VCaP (cell line): ENCODE measurements around the gene AKNAD1.
A peak's percentile ranks its signal among the peaks of the same experiment; 100 is the strongest.

ENCODE experiments used
- H3K27ac ChIP-seq: fragments of 450-650 bp; 2 replicates; pipeline ENCODE4 v1.5.1; 2017
- CTCF ChIP-seq: fragments of 450-650 bp; conservative IDR thresholded peaks from 2 replicates; pipeline ENCODE4 v1.5.1; 2017; ENCODE audit warnings: mild to moderate bottlenecking, moderate library complexity

The AKNAD1 gene

GRCh38 chr1:108842525-108843181, 14.2 kb downstream of the AKNAD1 start:
- H3K27ac ChIP-seq, result no peak overlapping the region
- TF ChIP-seq CTCF, result no peak

- no peak overlapping the region for H3K27ac ChIP-seq
- TF ChIP-seq CTCF, result no peak
Observed at GRCh38 chr1:108841703-108842102, 15.2 kb downstream of the AKNAD1 start.

GRCh38 chr1:108832929-108833328, 24.0 kb downstream of the AKNAD1 start:
- TF ChIP-seq CTCF, result no peak
- H3K27ac ChIP-seq, result no peak overlapping the region

GRCh38 chr1:108831225-108831624, 25.7 kb downstream of the AKNAD1 start:
- no peak overlapping the region for H3K27ac ChIP-seq

GRCh38 chr1:108830119-108831008, 26.5 kb downstream of the AKNAD1 start:
- no peak for TF ChIP-seq CTCF
- 0 out of 2 replicates have a peak overlapping the region, but pooled peaks have one; percentile 18 for H3K27ac ChIP-seq

More at GRCh38 chr1:108831225-108831624, 25.7 kb downstream of the AKNAD1 start:
- no peak for TF ChIP-seq CTCF

GRCh38 chr1:108829498-108829916, 27.4 kb downstream of the AKNAD1 start:
- H3K27ac ChIP-seq, result no peak overlapping the region
- TF ChIP-seq CTCF, result no peak
